ENCODE data around the gene MAP1S. TPM values are rescaled to one million over a fixed set of nuclear protein-coding genes. Genes with fewer than 3 reads are reported as not detected.

Gene MAP1S
- total RNA-seq, 2 donors from 2014 or later = 59.5 to 69.9 TPM

Other genes with a start within 250 kb of the MAP1S start
- 1 to 10 TPM; 3.5 to 4.4 TPM for gene SLC27A1, start 249.0 kb upstream of the MAP1S start, total RNA-seq
- gene PGLS, start 207.8 kb upstream of the MAP1S start, total RNA-seq = 10 to 100 TPM; 56.5 to 63.6 TPM
- 10 to 100 TPM; 38.3 to 46.3 TPM for gene COLGALT1, start 163.8 kb upstream of the MAP1S start, total RNA-seq
- gene UNC13A, start 31.1 kb upstream of the MAP1S start, total RNA-seq = under 1 TPM; 0.31 to 0.32 TPM
- gene FCHO1, start 32.0 kb downstream of the MAP1S start, total RNA-seq = 10 to 100 TPM; 70.8 to 93.9 TPM
- gene B3GNT3, start 75.7 kb downstream of the MAP1S start, total RNA-seq = under 1 TPM in 1 of 2 donors, not detected in 1; 0.36 TPM
- gene INSL3, start 102.0 kb downstream of the MAP1S start, total RNA-seq = 10 to 100 TPM in 1 of 2 donors, 1 to 10 TPM in 1; 6.8 to 12.5 TPM
- gene JAK3, start 128.5 kb downstream of the MAP1S start, total RNA-seq = 100 to 1,000 TPM; 235 to 247 TPM
- 1,000 to 10,000 TPM; 2,983 to 3,463 TPM for gene RPL18A, start 140.4 kb downstream of the MAP1S start, total RNA-seq
- 1 to 10 TPM; 2.0 to 3.3 TPM for gene SLC5A5, start 152.5 kb downstream of the MAP1S start, total RNA-seq
- 10 to 100 TPM; 50.1 to 68.1 TPM for gene CCDC124, start 213.5 kb downstream of the MAP1S start, total RNA-seq
- gene KCNN1, start 247.6 kb downstream of the MAP1S start, total RNA-seq = 1 to 10 TPM in 1 of 2 donors, under 1 TPM in 1; 0.69 to 1.2 TPM